Stimulated activated CD8-positive, alpha-beta memory T cell treated with anti-CD3 and anti-CD28 coated beads, Interleukin-4, amount 100 ng/mL, for 24 hours (primary cell): Measurements from ENCODE around the gene PARD6G.
"Not testable (repeated sequence)": the region's sequence is repeated elsewhere in the genome, so short reads cannot be mapped to it uniquely, and the experiment has no call there.

ENCODE experiments used
- DNase-seq: peaks from one replicate; pipeline ENCODE4 v3.0.0-alpha.2; 2020; ENCODE audit warnings: low read depth

The PARD6G gene

DNA sequence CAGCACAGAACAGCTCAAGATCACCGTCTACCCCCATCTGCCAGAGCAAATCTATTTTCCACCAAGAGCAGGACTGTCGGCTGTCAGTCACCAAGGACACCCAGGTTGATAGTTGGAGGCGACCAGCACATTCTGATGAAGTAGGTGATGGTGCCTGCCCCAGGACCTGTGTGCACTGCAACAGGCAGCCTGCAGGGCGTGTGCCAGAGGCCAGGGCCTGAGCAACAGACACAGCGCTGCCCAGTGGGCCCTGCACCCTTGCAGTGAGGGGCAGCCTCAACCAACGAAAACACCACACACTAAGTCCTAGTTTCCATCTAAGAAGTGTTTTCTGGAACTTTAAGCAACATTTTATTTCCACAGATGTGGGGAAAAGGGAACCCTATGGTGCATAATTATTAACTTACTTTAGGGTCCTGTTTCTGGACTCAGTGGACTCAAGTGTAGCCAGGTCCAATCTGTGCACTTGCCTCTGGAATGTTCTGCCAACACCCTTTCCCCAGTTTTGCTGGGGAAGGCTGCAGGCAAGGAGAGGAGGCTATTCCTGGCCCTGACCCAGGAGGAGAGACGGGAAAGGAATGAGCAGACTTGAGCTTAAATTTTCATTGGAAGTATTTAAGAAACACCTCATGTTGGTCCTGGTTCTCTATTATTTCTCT is 76.8 kb downstream of the PARD6G start:
- DNase-seq = no peak

GRCh38 chr18:80169607-80170006 is 77.7 kb downstream of the PARD6G start:
- no peak for DNase-seq

DNA sequence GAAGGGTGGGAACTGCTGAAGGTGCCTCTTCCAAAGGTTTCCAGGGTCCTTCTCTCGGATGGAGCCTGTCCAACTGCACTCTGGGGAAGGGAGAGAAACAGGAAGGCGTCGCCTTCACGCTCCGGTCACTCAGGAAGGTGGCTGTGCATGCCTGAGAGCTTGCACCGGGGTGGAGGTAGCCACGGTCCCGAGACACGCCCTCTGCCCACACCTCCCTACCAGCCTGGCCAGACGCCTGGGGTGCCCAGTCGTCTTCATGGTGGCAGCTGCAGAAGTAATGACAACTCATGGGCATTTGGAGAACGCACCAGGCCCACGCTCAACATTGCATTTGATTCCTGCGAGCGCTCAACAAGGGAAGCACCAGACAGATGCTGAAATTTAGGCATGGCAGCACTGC is 78.3 kb downstream of the PARD6G start:
- no peak for DNase-seq

GRCh38 chr18:80168346-80168745 is 79.0 kb downstream of the PARD6G start:
- DNase-seq = no peak

- no peak for DNase-seq
Observed at GRCh38 chr18:80167931-80168330, 79.4 kb downstream of the PARD6G start.

DNA sequence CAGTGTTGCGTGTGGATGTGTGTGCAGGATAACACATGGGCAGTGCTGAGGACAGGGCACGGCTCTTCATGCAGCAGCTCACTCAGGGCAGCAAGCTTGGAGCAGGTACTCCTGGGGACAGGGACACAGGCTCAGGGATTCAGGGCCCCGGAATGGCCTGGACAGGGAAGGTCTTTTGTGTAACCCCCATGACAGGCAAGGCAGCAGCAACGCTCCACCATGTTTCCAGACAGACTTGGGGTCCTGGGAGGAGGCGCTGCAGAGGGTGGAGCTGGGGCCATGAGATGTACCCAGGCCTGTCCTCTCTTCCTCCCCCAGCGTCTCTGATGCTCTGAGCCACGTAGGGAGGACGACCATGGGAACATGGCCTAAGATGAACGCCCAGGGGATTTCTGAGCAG is 80.0 kb downstream of the PARD6G start:
- no peak for DNase-seq

- DNase-seq = no peak
Observed at GRCh38 chr18:80166725-80167124, 80.6 kb downstream of the PARD6G start.

GRCh38 chr18:80166240-80166639 is 81.1 kb downstream of the PARD6G start:
- no peak for DNase-seq

DNA sequence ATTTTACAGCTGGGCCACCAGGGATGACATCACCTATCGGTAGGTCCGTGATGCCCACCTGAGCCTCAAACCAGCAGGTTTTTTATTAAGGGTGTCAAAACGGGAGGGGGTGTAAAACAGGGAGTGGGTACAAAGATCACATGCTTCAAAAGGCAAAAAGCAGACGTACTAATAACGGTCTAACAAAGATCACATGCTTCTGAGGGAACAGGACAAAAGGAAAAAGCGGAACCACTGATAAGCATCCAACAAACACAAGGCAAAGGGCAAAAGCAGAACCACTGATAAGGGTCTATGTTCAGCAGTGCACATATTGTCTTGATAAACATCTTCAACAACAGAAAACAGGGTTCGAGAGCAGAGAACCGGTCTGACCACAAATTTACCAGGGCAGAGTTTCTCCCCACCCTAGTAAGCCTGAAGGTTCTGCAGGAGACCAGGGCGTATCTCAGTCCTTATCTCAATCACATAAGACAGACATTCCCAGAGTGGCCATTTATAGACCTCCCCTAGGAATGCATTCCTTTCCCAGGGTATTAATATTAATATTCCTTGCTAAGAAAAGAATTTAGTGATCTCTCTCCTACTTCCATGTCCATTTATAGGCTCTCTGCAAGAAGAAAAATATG is 82.5 kb downstream of the PARD6G start:
- DNase-seq = not testable (repeated sequence)

GRCh38 chr18:80163183-80163582 is 84.1 kb downstream of the PARD6G start:
- DNase-seq = no peak

- DNase-seq = no peak
Observed at GRCh38 chr18:80161781-80162417, 85.4 kb downstream of the PARD6G start.

DNA sequence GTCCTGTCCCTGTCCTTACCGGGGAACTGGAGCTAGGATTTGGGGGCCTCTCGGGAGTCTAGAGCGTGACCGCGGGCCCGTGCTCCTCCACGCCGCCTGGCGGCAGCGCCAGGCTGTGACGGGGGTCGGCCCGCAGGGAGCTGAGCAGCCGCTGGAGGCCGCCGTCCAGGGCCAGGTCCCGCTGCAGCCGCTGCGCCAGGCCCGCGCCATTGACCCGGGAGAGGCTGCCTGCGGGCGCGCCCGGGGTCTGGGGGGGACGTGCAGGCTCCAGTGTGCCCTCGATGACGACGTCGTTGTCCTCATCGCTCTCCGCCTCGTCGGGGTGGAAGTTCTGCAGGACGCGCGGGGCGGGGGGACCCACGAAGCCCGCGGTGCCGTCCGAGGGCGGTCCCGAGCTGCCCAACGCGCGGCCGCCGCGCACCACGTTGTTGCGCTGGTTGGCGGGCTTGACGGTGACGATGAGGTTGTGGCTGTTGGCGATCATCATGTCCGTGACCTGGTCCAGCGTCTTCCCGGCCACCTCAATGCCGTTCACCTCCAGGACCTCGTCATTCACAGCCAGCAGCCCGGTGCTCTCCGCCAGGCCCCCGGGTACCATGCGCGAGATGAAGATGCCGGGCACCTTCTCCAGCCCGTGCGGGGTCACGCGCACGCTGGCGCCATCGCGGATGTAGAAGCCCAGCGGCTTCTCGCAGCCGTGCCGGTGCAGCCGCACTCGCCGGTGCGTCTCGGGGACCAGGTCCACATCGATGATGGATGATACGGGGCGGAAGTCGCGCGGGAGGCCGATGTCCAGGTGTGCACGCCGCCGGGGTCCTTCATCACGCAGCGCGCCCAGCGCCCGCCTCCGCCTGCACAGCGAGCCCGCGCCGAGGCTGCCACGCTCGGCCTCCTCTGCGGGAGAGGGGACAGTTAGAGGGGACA is 87.3 kb downstream of the PARD6G start:
- no peak for DNase-seq

GRCh38 chr18:80158365-80158764 is 88.9 kb downstream of the PARD6G start:
- no peak for DNase-seq

- DNase-seq = peak; percentile 68
Observed at GRCh38 chr18:80157708-80158343, 89.5 kb downstream of the PARD6G start.

DNA sequence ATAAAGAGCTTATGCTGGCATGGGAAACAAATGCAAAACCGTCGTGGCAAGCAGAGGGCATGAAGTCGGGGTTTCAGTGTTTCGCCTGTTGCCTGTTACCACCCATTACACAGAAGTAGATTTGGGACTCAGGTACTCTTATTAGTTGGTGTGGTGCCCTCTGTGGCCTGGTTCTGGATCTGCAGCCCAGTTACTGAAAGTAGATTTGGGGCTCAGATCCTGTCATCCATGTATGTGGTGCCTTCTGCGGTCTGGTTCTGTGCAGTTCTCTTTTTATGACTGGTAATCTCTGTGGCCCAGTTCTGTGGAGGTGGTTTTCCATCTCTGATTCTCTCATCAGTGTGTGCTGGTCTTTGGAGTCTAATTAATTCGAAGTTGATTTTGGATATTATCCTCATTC is 93.0 kb downstream of the PARD6G start:
- no peak for DNase-seq

DNA sequence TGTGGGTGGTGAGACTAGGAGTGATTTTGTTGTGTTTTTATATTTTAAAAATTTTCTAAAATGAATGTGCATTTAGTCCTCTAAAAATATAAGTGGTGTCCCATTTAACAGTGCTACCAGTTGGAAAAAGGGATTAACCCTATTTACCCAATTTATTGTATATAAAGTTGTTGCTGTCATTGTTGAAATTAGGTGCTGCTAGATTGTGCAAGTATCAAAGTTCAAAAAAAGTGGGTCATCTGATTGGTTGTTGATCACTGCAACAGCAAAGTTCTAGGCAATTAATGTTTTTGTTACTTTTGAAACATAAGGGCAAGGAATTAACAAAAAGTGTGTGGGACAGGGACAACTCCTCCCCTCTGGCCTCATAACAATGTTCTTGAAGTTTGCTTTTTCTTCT is 97.6 kb downstream of the PARD6G start:
- no peak for DNase-seq

GRCh38 chr18:80148326-80149199 is 98.8 kb downstream of the PARD6G start:
- DNase-seq = no peak

DNA sequence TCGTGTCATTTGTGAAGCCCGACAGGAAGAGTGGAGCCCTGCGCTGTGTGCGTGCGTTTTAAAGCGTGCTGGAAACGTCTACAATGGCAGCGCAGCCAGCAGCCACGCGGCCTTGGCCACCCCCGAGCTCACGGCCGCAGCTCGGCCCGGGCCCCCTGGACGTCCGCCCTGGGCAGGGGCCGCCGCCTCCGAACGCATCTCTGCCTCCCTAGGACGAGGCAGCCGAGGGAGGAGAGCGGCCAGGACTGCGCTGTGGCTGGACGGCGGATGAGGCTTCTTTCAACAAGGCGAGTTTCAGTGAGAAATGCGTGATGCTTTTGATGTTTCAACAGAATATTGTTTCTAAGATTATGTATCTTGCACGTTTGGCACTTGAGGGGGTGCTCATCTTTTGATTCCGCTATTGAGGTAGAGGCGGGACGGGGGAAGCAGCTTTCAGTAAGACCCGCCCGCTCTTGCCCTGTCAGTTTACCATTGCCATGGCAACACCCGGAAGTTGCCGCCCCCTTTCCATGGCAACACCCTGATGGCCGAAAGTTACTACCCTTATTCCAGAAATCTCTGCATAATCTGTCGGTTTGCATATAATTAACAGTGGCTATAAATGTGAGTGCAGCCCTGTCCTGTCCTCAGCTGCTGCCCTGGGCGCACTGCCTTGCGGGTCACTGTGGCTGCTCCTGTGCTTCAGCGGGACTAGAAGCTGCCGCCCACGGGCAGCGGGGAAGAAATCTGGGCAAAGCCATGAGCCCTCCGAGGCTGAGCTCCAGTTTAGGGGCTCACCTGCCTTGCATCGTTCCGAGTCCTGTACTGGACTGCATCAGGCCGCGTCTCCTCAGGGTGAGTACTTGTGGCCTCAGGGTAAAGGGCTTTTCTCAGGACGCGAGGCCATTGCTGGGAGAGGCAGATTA is 99.6 kb downstream of the PARD6G start:
- peak; percentile 71 for DNase-seq

DNA sequence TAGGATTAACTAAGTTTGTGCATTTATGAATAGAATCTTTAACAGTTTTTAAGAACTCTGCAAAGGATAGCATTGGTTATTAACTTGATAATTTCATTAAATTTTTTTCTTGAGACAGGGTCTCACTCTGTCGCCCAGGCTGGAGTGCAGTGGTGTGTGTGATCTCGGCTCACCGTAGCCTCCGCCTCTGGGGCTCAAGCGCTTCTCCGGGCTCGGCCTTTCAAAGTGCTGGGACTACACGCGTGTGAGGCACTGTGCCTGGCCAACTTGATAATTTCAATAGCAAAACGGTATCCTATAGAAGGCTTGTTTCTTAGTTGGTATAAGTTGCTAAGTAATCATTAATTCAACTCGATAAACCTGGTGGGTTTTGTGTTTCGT is 100.3 kb downstream of the PARD6G start:
- no peak for DNase-seq
